Neutrophil (primary cell): Measurements from ENCODE around the gene LDLRAD3.

Experiments used
- H3K27ac ChIP-seq: fragments of 200-600 bp; sonication (generic); 2 replicates; pipeline ENCODE4 v1.5.1; 2016; ENCODE audit warnings: mild to moderate bottlenecking, moderate library complexity
- H3K27me3 ChIP-seq: fragments of 200-600 bp; sonication (generic); 2 replicates; pipeline ENCODE4 v1.6.0; 2016; ENCODE audit warnings: mild to moderate bottlenecking
- H3K36me3 ChIP-seq: fragments of 200-600 bp; sonication (generic); 2 replicates; pipeline ENCODE4 v1.5.1; 2017
- H3K4me1 ChIP-seq, 2 experiments: fragments of 200-600 bp in 1 of 2; sonication (generic) in 1 of 2; 1 replicate in 1 of 2; 2 replicates in 1 of 2; pipeline versions ENCODE4 v1.5.1 to v1.6.1; 2013 to 2016; ENCODE audit warnings: low read depth in 1 of 2, low read length in 1 of 2, mild to moderate bottlenecking in 1 of 2, moderate library complexity in 1 of 2; ENCODE audit not compliant: control insufficient read depth in 1 of 2, insufficient read depth in 1 of 2
- H3K4me3 ChIP-seq, 2 experiments: fragments of 200-600 bp in 1 of 2; sonication (generic) in 1 of 2; 1 replicate in 1 of 2; 2 replicates in 1 of 2; pipeline ENCODE4 v1.5.1; 2013 to 2016; ENCODE audit warnings: low read depth in 1 of 2, low read length in 1 of 2, mild to moderate bottlenecking in 1 of 2, moderate library complexity in 1 of 2
- H3K9me3 ChIP-seq: fragments of 200-600 bp; sonication (generic); 2 replicates; pipeline ENCODE4 v1.5.1; 2016
- TF ChIP-seq, protein P1 (sequence below): fragments of 200-600 bp; sonication (generic); IDR thresholded peaks from 2 replicates; pipeline ENCODE4 v1.5.1; 2016; ENCODE audit warnings: antibody characterized with exemption

Gene LDLRAD3

DNA sequence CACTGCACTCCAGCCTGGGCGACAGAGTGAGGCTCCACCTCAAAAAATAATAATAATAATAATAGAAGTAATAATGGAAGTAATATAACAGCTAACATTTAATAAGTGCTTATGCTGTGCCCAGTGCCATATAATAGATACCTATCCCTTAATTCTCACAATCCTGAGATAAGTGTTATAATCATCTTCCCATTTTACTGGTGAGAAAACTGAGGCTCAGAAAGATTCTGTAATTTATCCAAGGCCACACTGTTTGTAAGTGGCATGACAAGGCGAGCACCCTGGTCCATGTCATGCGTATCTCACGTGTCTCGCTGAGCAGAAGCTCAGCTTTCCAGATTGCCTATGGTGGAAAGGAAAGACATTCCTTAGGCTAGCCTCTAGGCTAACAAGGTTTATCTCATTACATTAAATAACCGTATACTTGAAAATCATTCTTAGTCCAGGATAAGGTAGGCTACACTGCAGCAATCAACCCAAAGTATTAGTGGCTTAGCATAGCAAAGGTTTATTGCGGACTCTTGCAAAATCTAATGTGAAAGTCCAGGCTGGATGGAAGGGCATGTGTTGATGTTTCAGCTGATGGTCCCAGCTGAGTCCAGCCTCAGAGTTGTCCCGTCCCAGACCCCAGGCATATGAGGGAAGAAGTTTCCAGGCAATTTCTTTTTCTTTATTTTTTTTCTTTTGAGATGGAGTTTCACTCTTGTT, 15.0 kb upstream of the LDLRAD3 start:
- no peaks in the 10 kb centered on the region for H3K9me3 ChIP-seq
- TF ChIP-seq, protein P1, sequence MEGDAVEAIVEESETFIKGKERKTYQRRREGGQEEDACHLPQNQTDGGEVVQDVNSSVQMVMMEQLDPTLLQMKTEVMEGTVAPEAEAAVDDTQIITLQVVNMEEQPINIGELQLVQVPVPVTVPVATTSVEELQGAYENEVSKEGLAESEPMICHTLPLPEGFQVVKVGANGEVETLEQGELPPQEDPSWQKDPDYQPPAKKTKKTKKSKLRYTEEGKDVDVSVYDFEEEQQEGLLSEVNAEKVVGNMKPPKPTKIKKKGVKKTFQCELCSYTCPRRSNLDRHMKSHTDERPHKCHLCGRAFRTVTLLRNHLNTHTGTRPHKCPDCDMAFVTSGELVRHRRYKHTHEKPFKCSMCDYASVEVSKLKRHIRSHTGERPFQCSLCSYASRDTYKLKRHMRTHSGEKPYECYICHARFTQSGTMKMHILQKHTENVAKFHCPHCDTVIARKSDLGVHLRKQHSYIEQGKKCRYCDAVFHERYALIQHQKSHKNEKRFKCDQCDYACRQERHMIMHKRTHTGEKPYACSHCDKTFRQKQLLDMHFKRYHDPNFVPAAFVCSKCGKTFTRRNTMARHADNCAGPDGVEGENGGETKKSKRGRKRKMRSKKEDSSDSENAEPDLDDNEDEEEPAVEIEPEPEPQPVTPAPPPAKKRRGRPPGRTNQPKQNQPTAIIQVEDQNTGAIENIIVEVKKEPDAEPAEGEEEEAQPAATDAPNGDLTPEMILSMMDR, result no peak
- H3K27me3 ChIP-seq, result no peaks in the 10 kb centered on the region
- no peak overlapping the region for H3K27ac ChIP-seq
- H3K4me3 ChIP-seq, result no peak overlapping the region
- H3K36me3 ChIP-seq, result no peaks in the 10 kb centered on the region
- peaks cover 22 to 30% of the 10 kb centered on the region in 2 experiments for H3K4me1 ChIP-seq

DNA sequence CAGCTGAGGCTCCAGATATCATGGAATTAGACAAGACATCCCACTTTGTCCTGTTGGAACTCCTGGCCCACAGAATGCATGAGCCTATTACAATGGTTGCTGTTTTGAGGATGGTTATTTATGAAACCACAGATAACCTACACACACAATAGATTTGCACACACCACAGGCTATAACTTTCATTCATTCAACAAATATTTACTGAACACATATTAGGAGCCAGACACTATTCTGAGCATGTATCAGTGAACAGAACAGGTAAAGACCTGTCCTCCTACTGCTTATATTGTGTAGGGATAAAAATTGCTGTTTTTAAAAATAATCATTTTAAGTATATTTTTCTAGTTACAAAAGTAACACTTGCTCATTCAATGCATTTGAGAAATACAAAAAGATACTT, 13.4 kb upstream of the LDLRAD3 start:
- no peak overlapping the region for H3K27ac ChIP-seq
- H3K4me1 ChIP-seq, result peaks cover 22 to 30% of the 10 kb centered on the region in 2 experiments
- H3K36me3 ChIP-seq, result no peaks in the 10 kb centered on the region
- no peaks in the 10 kb centered on the region for H3K9me3 ChIP-seq
- no peaks in the 10 kb centered on the region for H3K27me3 ChIP-seq
- TF ChIP-seq, protein P1, result no peak
- no peak overlapping the region for H3K4me3 ChIP-seq

DNA sequence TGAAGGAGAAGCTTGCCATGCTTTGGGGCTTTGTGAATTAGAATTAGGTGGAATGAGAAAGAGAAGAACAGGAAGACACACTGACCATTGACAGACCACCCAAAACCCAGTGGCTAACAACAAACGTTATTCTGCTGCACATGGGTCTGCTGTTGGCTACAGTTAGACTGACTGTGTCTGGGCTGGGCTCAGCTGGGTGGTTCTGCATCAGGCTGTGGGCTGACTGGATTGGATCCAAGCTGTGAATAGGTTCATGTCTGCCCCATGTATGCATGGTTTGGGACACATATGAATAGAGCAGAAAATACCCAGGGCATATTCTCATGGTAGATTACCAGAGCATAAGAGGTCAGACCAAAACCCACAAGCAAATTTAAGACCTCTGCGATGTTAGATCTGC, 11.7 kb upstream of the LDLRAD3 start:
- Histone ChIP-seq H3K36me3 (no peaks in the 10 kb centered on the region), H3K27me3 (no peaks in the 10 kb centered on the region), H3K27ac (peak overlapping the region; percentile 59), H3K4me1 (peaks cover 22 to 29% of the 10 kb centered on the region in 2 experiments), H3K4me3 (no peak overlapping the region), H3K9me3 (no peaks in the 10 kb centered on the region)
- TF ChIP-seq, protein P1, result no peak

DNA sequence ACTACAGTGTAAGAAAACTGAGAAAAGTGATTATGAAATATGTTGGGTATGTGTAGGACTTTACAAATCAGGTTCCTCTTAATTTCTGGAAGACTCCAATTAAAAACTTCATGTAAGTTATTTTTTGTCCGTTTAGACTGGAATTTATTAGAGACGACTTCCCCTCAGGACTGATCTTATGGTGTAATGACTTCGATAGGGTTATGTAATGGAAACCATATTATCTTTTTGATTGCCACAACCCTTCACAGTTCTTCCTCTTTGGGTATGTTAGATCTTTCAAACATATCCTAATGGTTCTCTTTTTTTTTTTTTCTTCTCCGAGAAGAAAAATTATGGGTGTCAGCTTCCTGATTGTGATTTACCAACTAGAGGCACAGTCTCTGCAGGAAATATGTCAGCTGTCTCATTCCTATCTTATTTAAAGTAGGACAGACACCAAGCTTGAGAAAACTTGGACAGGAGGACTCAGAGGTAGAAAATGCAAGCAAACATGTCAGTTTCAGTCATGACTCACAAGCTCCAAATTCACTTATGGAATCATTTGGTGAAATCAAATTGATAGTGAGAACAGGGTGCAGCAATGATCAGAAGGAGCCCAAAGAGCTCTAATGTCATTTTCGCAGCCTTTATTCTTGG, 11.1 kb upstream of the LDLRAD3 start:
- H3K9me3 ChIP-seq, result no peaks in the 10 kb centered on the region
- H3K4me1 ChIP-seq, result peaks cover 19 to 23% of the 10 kb centered on the region in 2 experiments
- no peaks in the 10 kb centered on the region for H3K27me3 ChIP-seq
- TF ChIP-seq, protein P1, result no peak
- H3K27ac ChIP-seq, result peak overlapping the region; percentile 59
- no peaks in the 10 kb centered on the region for H3K36me3 ChIP-seq
- no peak overlapping the region for H3K4me3 ChIP-seq

DNA sequence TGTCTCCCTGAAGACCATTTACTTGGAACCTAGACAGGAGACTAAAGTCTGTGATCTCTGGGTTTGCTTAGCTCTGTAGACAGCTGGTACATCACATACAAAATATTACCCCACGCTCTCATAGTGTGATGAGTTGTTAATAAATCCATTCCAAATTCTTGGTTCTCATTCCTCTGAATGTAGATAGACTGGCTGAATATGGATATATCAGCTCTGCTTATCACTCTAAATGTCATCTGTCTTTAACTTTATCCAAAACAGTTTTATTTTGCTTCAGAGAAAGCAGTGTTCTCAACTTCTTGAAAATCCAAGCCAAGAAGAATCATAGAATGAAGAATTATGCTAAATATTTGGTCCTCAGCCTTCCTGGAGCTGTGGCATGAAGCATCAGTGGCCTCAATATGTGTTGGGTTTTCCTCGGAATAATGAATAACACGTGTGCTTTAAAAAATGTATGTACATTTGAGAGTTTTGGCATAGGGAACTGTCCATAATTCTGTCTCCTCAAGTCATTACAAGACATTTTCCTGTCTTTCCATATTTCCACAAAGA, 10.5 kb upstream of the LDLRAD3 start:
- Histone ChIP-seq H3K27ac (peak overlapping the region; percentile 59), H3K9me3 (no peaks in the 10 kb centered on the region), H3K4me3 (no peak overlapping the region), H3K36me3 (no peaks in the 10 kb centered on the region), H3K27me3 (no peaks in the 10 kb centered on the region), H3K4me1 (peaks cover 13 to 17% of the 10 kb centered on the region in 2 experiments)
- TF ChIP-seq, protein P1, result no peak
